HepG2 (cell line): Measurements from ENCODE around the gene TSHZ1. TPM values are rescaled to one million over a fixed set of nuclear protein-coding genes. Genes with fewer than 3 reads are reported as not detected.

Source experiments
- ATAC-seq: fragments of 200-7000 bp; cut with Tn5 transposase; 3 replicates; pipeline ENCODE4 v1.9.1; 2020; ENCODE audit warnings: mild to moderate bottlenecking, moderate library complexity
- BruUV-seq: library from RNA; stranded (reverse); fragments of 400-500 nt; replicated peaks from 2 replicates; lab custom pipeline; 2021; lab: Mats Ljungman, UMichigan
- CTCF ChIA-PET: fragments of 300-600 bp; formaldehyde crosslinking; extraction: SDS; loops from one replicate; lab custom pipeline; 2021; ENCODE audit warnings: low total read pairs, inconsistent platforms, low intra/inter-chr PET ratio; lab: Yijun Ruan, JAX
- POLR2A ChIA-PET: fragments of 350-600 bp; sonication (Branson Sonifier 250); formaldehyde crosslinking; loops from one replicate; lab custom pipeline; 2020; ENCODE audit warnings: antibody characterized with exemption, inconsistent platforms; lab: Yijun Ruan, JAX
- DNase-seq: peaks from one replicate; pipeline ENCODE4 v3.0.0-alpha.2; 2015; ENCODE audit warnings: low spot score
- FAIRE-seq: peaks from 3 replicates; lab custom pipeline; 2011; peaks lifted over from hg19 to GRCh38; lab: Jason Lieb, UNC
- H2AFZ ChIP-seq: one replicate; pipeline ENCODE4 v1.6.1; 2011; ENCODE audit warnings: low read length, inconsistent platforms
- H3K27ac ChIP-seq: fragments of 300-600 bp; 3 replicates; pipeline ENCODE4 v1.8.0; 2011; ENCODE audit warnings: mixed run types, mild to moderate bottlenecking, mixed read lengths, low read length, inconsistent platforms; ENCODE audit not compliant: insufficient read depth; ENCODE audit errors: extremely low read length
- H3K27me3 ChIP-seq, 2 experiments: fragments of 200-600 bp in 1 of 2; 2 replicates in 1 of 2; 3 replicates in 1 of 2; pipeline versions ENCODE4 v1.6.0 to v1.8.0; 2011; ENCODE audit warnings: low read length in 2 of 2, mild to moderate bottlenecking in 2 of 2, moderate library complexity in 2 of 2, inconsistent platforms in 1 of 2; ENCODE audit not compliant: insufficient read depth in 2 of 2, control insufficient read depth in 1 of 2
- H3K36me3 ChIP-seq, 2 experiments: fragments of 200-600 bp in 1 of 2; replicated peaks in 1 of 2; 2 replicates in 1 of 2; 3 replicates in 1 of 2; pipeline versions ENCODE4 v1.5.1 to v1.8.0; 2011; ENCODE audit warnings: low read length in 2 of 2, inconsistent platforms in 1 of 2; ENCODE audit not compliant: insufficient read depth in 2 of 2, control insufficient read depth in 1 of 2
- H3K4me1 ChIP-seq: 2 replicates; pipeline ENCODE4 v1.5.1; 2012; ENCODE audit warnings: low read length, inconsistent platforms; ENCODE audit not compliant: insufficient read depth
- H3K4me2 ChIP-seq: 2 replicates; pipeline ENCODE4 v1.6.0; 2011; ENCODE audit warnings: low read depth, low read length, inconsistent platforms
- H3K4me3 ChIP-seq, 3 experiments: fragments of 200-600 bp in 1 of 3; sonication (generic), shearing (Covaris generic) in 1 of 3; replicated peaks in 1 of 3; 2 replicates each; pipeline ENCODE4 v1.5.1; 2011 to 2016; ENCODE audit warnings: low read length in 3 of 3, inconsistent platforms in 2 of 3, low read depth in 2 of 3, mild to moderate bottlenecking in 2 of 3, control low read depth in 1 of 3, mixed read lengths in 1 of 3; ENCODE audit not compliant: insufficient read depth in 1 of 3
- H3K79me2 ChIP-seq: one replicate; pipeline ENCODE4 v1.6.1; 2011; ENCODE audit warnings: low read length, inconsistent platforms; ENCODE audit not compliant: insufficient read depth
- H3K9ac ChIP-seq: 2 replicates; pipeline ENCODE4 v1.6.0; 2011; ENCODE audit warnings: mild to moderate bottlenecking, low read depth, low read length, inconsistent platforms; ENCODE audit not compliant: insufficient read depth
- H3K9me3 ChIP-seq: 2 replicates; pipeline ENCODE4 v1.5.1; 2012; ENCODE audit warnings: mild to moderate bottlenecking, low read length
- H4K20me1 ChIP-seq: 2 replicates; pipeline ENCODE4 v1.6.0; 2011; ENCODE audit warnings: inconsistent platforms, mild to moderate bottlenecking, low read length, moderate library complexity; ENCODE audit not compliant: insufficient read depth
- CENPT ChIP-seq: sonication (generic); formaldehyde crosslinking; IDR thresholded peaks from 2 replicates; pipeline ENCODE4 v1.8.0; 2022; ENCODE audit warnings: low read depth, mild to moderate bottlenecking, moderate library complexity, missing genetic modification reagents
- ETS1 ChIP-seq: sonication (generic); formaldehyde crosslinking; IDR thresholded peaks from 2 replicates; pipeline ENCODE4 v1.4.0; 2020; ENCODE audit warnings: missing genetic modification reagents
- MATR3 ChIP-seq: sonication (generic); formaldehyde crosslinking; IDR thresholded peaks from 2 replicates; pipeline ENCODE4 v1.4.0; 2020; ENCODE audit warnings: missing genetic modification reagents
- MED13 ChIP-seq: sonication (generic); formaldehyde crosslinking; IDR thresholded peaks from 2 replicates; pipeline ENCODE4 v1.5.0; 2020; ENCODE audit warnings: missing genetic modification reagents
- MXD3 ChIP-seq: IDR thresholded peaks from 2 replicates; pipeline ENCODE4 v1.6.1; 2016; ENCODE audit warnings: mild to moderate bottlenecking, missing biosample characterization, missing genetic modification reagents
- RARA ChIP-seq: IDR thresholded peaks from 2 replicates; pipeline ENCODE4 v1.6.1; 2016; ENCODE audit warnings: missing genetic modification reagents, missing compliant biosample characterization
- RFX5 ChIP-seq: IDR thresholded peaks from 2 replicates; pipeline ENCODE4 v1.6.1; 2011; ENCODE audit warnings: low read depth, low read length, improper control_type of control experiment
- SIN3A ChIP-seq: IDR thresholded peaks from 2 replicates; pipeline ENCODE4 v1.6.1; 2011; ENCODE audit warnings: low read depth, mild to moderate bottlenecking, control low read depth, low read length, borderline replicate concordance
- ZBTB38 ChIP-seq: sonication (generic); formaldehyde crosslinking; IDR thresholded peaks from 2 replicates; pipeline ENCODE4 v1.5.1; 2020; ENCODE audit warnings: mild to moderate bottlenecking, missing genetic modification reagents
- ZMYM2 ChIP-seq: sonication (generic); formaldehyde crosslinking; IDR thresholded peaks from 2 replicates; pipeline ENCODE4 v1.8.0; 2022; ENCODE audit warnings: mild to moderate bottlenecking, missing genetic modification reagents
- ZNF10 ChIP-seq: sonication (generic); formaldehyde crosslinking; IDR thresholded peaks from 2 replicates; pipeline ENCODE4 v1.4.0; 2020; ENCODE audit warnings: mild to moderate bottlenecking, low read depth, missing genetic modification reagents, borderline replicate concordance
- ZNF143 ChIP-seq: sonication (generic); formaldehyde crosslinking; IDR thresholded peaks from 2 replicates; pipeline ENCODE4 v1.4.0; 2020; ENCODE audit warnings: missing genetic modification reagents
- ZNF589 ChIP-seq: sonication (generic); formaldehyde crosslinking; conservative IDR thresholded peaks from 2 replicates; pipeline ENCODE4 v1.8.0; 2022; ENCODE audit warnings: mild to moderate bottlenecking, moderate library complexity, missing genetic modification reagents
- ZNF780A ChIP-seq: sonication (generic); formaldehyde crosslinking; IDR thresholded peaks from 2 replicates; pipeline ENCODE4 v1.8.0; 2022; ENCODE audit warnings: mild to moderate bottlenecking, missing genetic modification reagents, moderate library complexity
- WGBS: methylation state at CpG from one replicate; pipeline ENCODE4 v1.1.6; 2017; ENCODE audit warnings: low lambda C conversion rate; 5-methylcytosine and 5-hydroxymethylcytosine counted together
- in situ Hi-C: cut with HindIII; loops from 2 replicates; pipeline ENCODE4 v1.10.0; 2017; ENCODE audit warnings: low pct_unique_long_range_greater_than_20kb; ENCODE audit not compliant: extremely low pct_ligation_motif_present
- intact Hi-C: fragments of 100-400 bp; cut with micrococcal nuclease; formaldehyde crosslinking; loops from one replicate; pipeline ENCODE4 v1.10.0; 2022; ENCODE audit not compliant: unreplicated experiment
- polyA plus RNA-seq, 8 experiments: library from polyadenylated mRNA; depleted of rRNA in 3 of 8; stranded (reverse) in 7 of 8; unstranded in 1 of 8; fragments of >200 nt; fragmentation: Illumina TruSeq in 4 of 8; extraction: Trizol in 4 of 8; gene quantifications; 2 replicates each; pipeline versions ENCODE4 v1.2.1 to v1.2.3, GENCODE V29; 2011 to 2016; ENCODE audit warnings: low read depth in 4 of 8, missing spikeins in 1 of 8, mixed read lengths in 1 of 8; ENCODE audit not compliant: insufficient read depth in 1 of 8
- total RNA-seq, 5 experiments: library from RNA; depleted of rRNA; stranded (reverse); fragments of >200 nt; fragmentation: Illumina TruSeq; extraction: Trizol; gene quantifications; 2 replicates each; pipeline ENCODE4 v1.2.3, GENCODE V29; 2016; ENCODE audit warnings: low read depth in 1 of 5

Gene TSHZ1
- total and polyA plus RNA-seq, 2 of the 13 experiments (the other 11 are each of a cell fraction or from before 2014, with no cell fraction given) = 2.5 to 2.7 TPM

DNA sequence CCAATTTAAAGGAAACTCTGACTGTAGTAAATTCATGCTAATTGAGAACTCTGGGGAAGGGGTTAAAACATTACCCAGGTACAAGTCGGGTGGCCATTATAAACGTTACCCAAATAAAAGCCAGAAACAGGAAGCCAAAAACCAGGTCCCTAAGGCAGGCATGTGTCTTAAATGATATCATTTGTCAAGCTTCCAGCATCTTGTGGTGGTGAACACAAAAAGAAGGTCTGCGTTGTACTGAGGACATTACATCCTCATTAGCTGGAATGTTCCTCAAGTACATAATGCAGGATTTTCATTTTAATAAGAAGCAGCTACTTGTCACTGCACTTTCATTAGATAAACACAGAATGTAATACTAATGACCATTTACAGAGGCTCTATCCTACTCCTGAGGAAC lies 12.6 kb upstream of the TSHZ1 start:
- H3K27ac ChIP-seq = no peak overlapping the region
- peaks cover 2 to 13% of the 10 kb centered on the region in 2 experiments; a peak in 4 of 5 replicates for H3K36me3 ChIP-seq
- DNase-seq = no peak
- WGBS = 94% methylated on average over 3 of the region's 3 CpGs
- no TSS peak for BruUV-seq
- no peak for ATAC-seq
- H3K9ac ChIP-seq = no peak overlapping the region
- H3K27me3 ChIP-seq = no peaks in the 10 kb centered on the region
- no peaks in the 10 kb centered on the region for H4K20me1 ChIP-seq
- ChIA-PET CTCF (no interaction called here), POLR2A (no interaction called here)
- peaks cover 8% of the 10 kb centered on the region for H3K79me2 ChIP-seq
- FAIRE-seq = no peak
- H3K4me2 ChIP-seq = no peak overlapping the region
- no peak overlapping the region for H2AFZ ChIP-seq
- H3K4me3 ChIP-seq = no peak overlapping the region
- H3K4me1 ChIP-seq = no peaks in the 10 kb centered on the region
- in situ Hi-C loops (no loop called here), intact Hi-C loops (no loop called here)
- no peak for TF ChIP-seq ZNF143 (CRISPR knock-in tag)
- no peak for TF ChIP-seq RARA (CRISPR knock-in tag)
- TF ChIP-seq MED13 (CRISPR knock-in tag) = no peak
- no peak for TF ChIP-seq MATR3 (CRISPR knock-in tag)
- TF ChIP-seq SIN3A = no peak
- TF ChIP-seq ZNF780A (CRISPR knock-in tag) = no peak
- no peaks in the 10 kb centered on the region for H3K9me3 ChIP-seq

GRCh38 chr18:75199327-75199726 lies 11.3 kb upstream of the TSHZ1 start:
- no peak for DNase-seq
- WGBS = 98% methylated on average over 4 of the region's 4 CpGs
- no peaks in the 10 kb centered on the region for H3K9me3 ChIP-seq
- H3K4me2 ChIP-seq = no peak overlapping the region
- in situ Hi-C loops (no loop called here), intact Hi-C loops (no loop called here)
- no peak for FAIRE-seq
- H4K20me1 ChIP-seq = no peaks in the 10 kb centered on the region
- H3K9ac ChIP-seq = no peak overlapping the region
- H3K36me3 ChIP-seq = peaks cover 2 to 13% of the 10 kb centered on the region in 2 experiments; a peak in 4 of 5 replicates
- H2AFZ ChIP-seq = no peak overlapping the region
- no peak overlapping the region for H3K27ac ChIP-seq
- ChIA-PET POLR2A (interaction anchor here (1.4 kb wide), 1 partner anchor 10 kb away, joined by 3 read pairs; no protein-coding TSS in a partner anchor), CTCF (no interaction called here)
- H3K4me1 ChIP-seq = no peaks in the 10 kb centered on the region
- ATAC-seq = no peak
- H3K27me3 ChIP-seq = no peaks in the 10 kb centered on the region
- no TSS peak for BruUV-seq
- no peak overlapping the region for H3K4me3 ChIP-seq
- H3K79me2 ChIP-seq = peaks cover 19% of the 10 kb centered on the region
- TF ChIP-seq ZNF10 (no peak), ZBTB38 (CRISPR knock-in tag) (no peak), MATR3 (CRISPR knock-in tag) (no peak), ZMYM2 (no peak), ZNF589 (no peak), ETS1 (CRISPR knock-in tag) (no peak), RFX5 (no peak), MXD3 (CRISPR knock-in tag) (no peak), CENPT (CRISPR knock-in tag) (no peak)
